HepG2 (cell line): Measurements from ENCODE around the gene FOLR1. TPM values are rescaled to one million over a fixed set of nuclear protein-coding genes. Genes with fewer than 3 reads are reported as not detected.

Source experiments
- ATAC-seq: fragments of 200-7000 bp; cut with Tn5 transposase; 3 replicates; pipeline ENCODE4 v1.9.1; 2020; ENCODE audit warnings: mild to moderate bottlenecking, moderate library complexity
- BruUV-seq: library from RNA; stranded (reverse); fragments of 400-500 nt; replicated peaks from 2 replicates; lab custom pipeline; 2021; lab: Mats Ljungman, UMichigan
- CTCF ChIA-PET: fragments of 300-600 bp; formaldehyde crosslinking; extraction: SDS; loops from one replicate; lab custom pipeline; 2021; ENCODE audit warnings: low total read pairs, inconsistent platforms, low intra/inter-chr PET ratio; lab: Yijun Ruan, JAX
- POLR2A ChIA-PET: fragments of 350-600 bp; sonication (Branson Sonifier 250); formaldehyde crosslinking; loops from one replicate; lab custom pipeline; 2020; ENCODE audit warnings: antibody characterized with exemption, inconsistent platforms; lab: Yijun Ruan, JAX
- DNase-seq: peaks from one replicate; pipeline ENCODE4 v3.0.0-alpha.2; 2015; ENCODE audit warnings: low spot score
- FAIRE-seq: peaks from 3 replicates; lab custom pipeline; 2011; peaks lifted over from hg19 to GRCh38; lab: Jason Lieb, UNC
- H2AFZ ChIP-seq: one replicate; pipeline ENCODE4 v1.6.1; 2011; ENCODE audit warnings: low read length, inconsistent platforms
- H3K27ac ChIP-seq: fragments of 300-600 bp; 3 replicates; pipeline ENCODE4 v1.8.0; 2011; ENCODE audit warnings: mixed run types, mild to moderate bottlenecking, mixed read lengths, low read length, inconsistent platforms; ENCODE audit not compliant: insufficient read depth; ENCODE audit errors: extremely low read length
- H3K27me3 ChIP-seq, 2 experiments: fragments of 200-600 bp in 1 of 2; 2 replicates in 1 of 2; 3 replicates in 1 of 2; pipeline versions ENCODE4 v1.6.0 to v1.8.0; 2011; ENCODE audit warnings: low read length in 2 of 2, mild to moderate bottlenecking in 2 of 2, moderate library complexity in 2 of 2, inconsistent platforms in 1 of 2; ENCODE audit not compliant: insufficient read depth in 2 of 2, control insufficient read depth in 1 of 2
- H3K36me3 ChIP-seq, 2 experiments: fragments of 200-600 bp in 1 of 2; replicated peaks in 1 of 2; 2 replicates in 1 of 2; 3 replicates in 1 of 2; pipeline versions ENCODE4 v1.5.1 to v1.8.0; 2011; ENCODE audit warnings: low read length in 2 of 2, inconsistent platforms in 1 of 2; ENCODE audit not compliant: insufficient read depth in 2 of 2, control insufficient read depth in 1 of 2
- H3K4me1 ChIP-seq: 2 replicates; pipeline ENCODE4 v1.5.1; 2012; ENCODE audit warnings: low read length, inconsistent platforms; ENCODE audit not compliant: insufficient read depth
- H3K4me2 ChIP-seq: 2 replicates; pipeline ENCODE4 v1.6.0; 2011; ENCODE audit warnings: low read depth, low read length, inconsistent platforms
- H3K4me3 ChIP-seq, 3 experiments: fragments of 200-600 bp in 1 of 3; sonication (generic), shearing (Covaris generic) in 1 of 3; replicated peaks in 1 of 3; 2 replicates each; pipeline ENCODE4 v1.5.1; 2011 to 2016; ENCODE audit warnings: low read length in 3 of 3, inconsistent platforms in 2 of 3, low read depth in 2 of 3, mild to moderate bottlenecking in 2 of 3, control low read depth in 1 of 3, mixed read lengths in 1 of 3; ENCODE audit not compliant: insufficient read depth in 1 of 3
- H3K79me2 ChIP-seq: one replicate; pipeline ENCODE4 v1.6.1; 2011; ENCODE audit warnings: low read length, inconsistent platforms; ENCODE audit not compliant: insufficient read depth
- H3K9ac ChIP-seq: 2 replicates; pipeline ENCODE4 v1.6.0; 2011; ENCODE audit warnings: mild to moderate bottlenecking, low read depth, low read length, inconsistent platforms; ENCODE audit not compliant: insufficient read depth
- H3K9me3 ChIP-seq: 2 replicates; pipeline ENCODE4 v1.5.1; 2012; ENCODE audit warnings: mild to moderate bottlenecking, low read length
- H4K20me1 ChIP-seq: 2 replicates; pipeline ENCODE4 v1.6.0; 2011; ENCODE audit warnings: inconsistent platforms, mild to moderate bottlenecking, low read length, moderate library complexity; ENCODE audit not compliant: insufficient read depth
- AKAP8 ChIP-seq: sonication (generic); formaldehyde crosslinking; IDR thresholded peaks from 2 replicates; pipeline ENCODE4 v1.5.1; 2020; ENCODE audit warnings: mild to moderate bottlenecking, missing genetic modification reagents
- DZIP1 ChIP-seq: sonication (generic); formaldehyde crosslinking; IDR thresholded peaks from 2 replicates; pipeline ENCODE4 v1.5.0; 2020; ENCODE audit warnings: mild to moderate bottlenecking, missing genetic modification reagents
- JUN ChIP-seq: sonication (generic); formaldehyde crosslinking; IDR thresholded peaks from 2 replicates; pipeline ENCODE4 v1.4.0; 2020; ENCODE audit warnings: mild to moderate bottlenecking, missing genetic modification reagents
- LCORL ChIP-seq, 2 experiments: fragments of 450-650 bp in 1 of 2; sonication (generic) in 1 of 2; formaldehyde crosslinking in 1 of 2; IDR thresholded peaks; 2 replicates each; pipeline versions ENCODE4 v1.5.0 to v1.6.1; 2017 to 2020; ENCODE audit warnings: antibody characterized with exemption in 1 of 2, missing genetic modification reagents in 1 of 2
- MXI1 ChIP-seq: IDR thresholded peaks from 3 replicates; pipeline ENCODE4 v1.6.1; 2012; ENCODE audit warnings: low read depth, low read length, inconsistent platforms, borderline replicate concordance
- MYNN ChIP-seq: sonication (generic); formaldehyde crosslinking; IDR thresholded peaks from 2 replicates; pipeline ENCODE4 v1.4.0; 2020; ENCODE audit warnings: mild to moderate bottlenecking, low read depth, missing genetic modification reagents
- NR2F1 ChIP-seq, 2 experiments: fragments of 450-650 bp in 1 of 2; formaldehyde crosslinking in 1 of 2; IDR thresholded peaks; 2 replicates each; pipeline versions ENCODE4 v1.5.0 to v1.6.1; 2016 to 2020; ENCODE audit warnings: mild to moderate bottlenecking in 1 of 2, missing compliant biosample characterization in 1 of 2, missing genetic modification reagents in 1 of 2, moderate library complexity in 1 of 2
- NR3C1 ChIP-seq: sonication (generic); formaldehyde crosslinking; IDR thresholded peaks from 2 replicates; pipeline ENCODE4 v1.4.0; 2020; ENCODE audit warnings: missing genetic modification reagents
- SP4 ChIP-seq: sonication (generic); formaldehyde crosslinking; IDR thresholded peaks from 2 replicates; pipeline ENCODE4 v1.8.1; 2023; ENCODE audit warnings: mild to moderate bottlenecking, missing genetic modification reagents
- ZBTB2 ChIP-seq: sonication (generic); formaldehyde crosslinking; IDR thresholded peaks from 2 replicates; pipeline ENCODE4 v1.8.0; 2022; ENCODE audit warnings: low read depth, missing genetic modification reagents
- ZNF550 ChIP-seq: sonication (generic); formaldehyde crosslinking; IDR thresholded peaks from 2 replicates; pipeline ENCODE4 v1.4.0; 2020; ENCODE audit warnings: mild to moderate bottlenecking, missing genetic modification reagents, borderline replicate concordance
- ZNF670 ChIP-seq: sonication (generic); formaldehyde crosslinking; IDR thresholded peaks from 2 replicates; pipeline ENCODE4 v1.8.0; 2022; ENCODE audit warnings: mild to moderate bottlenecking, missing genetic modification reagents, borderline replicate concordance
- ZNF710 ChIP-seq: sonication (generic); formaldehyde crosslinking; IDR thresholded peaks from 2 replicates; pipeline ENCODE4 v1.5.0; 2020; ENCODE audit warnings: mild to moderate bottlenecking, missing genetic modification reagents, borderline replicate concordance
- ZNF749 ChIP-seq: sonication (generic); formaldehyde crosslinking; IDR thresholded peaks from 2 replicates; pipeline ENCODE4 v1.8.0; 2022; ENCODE audit warnings: mild to moderate bottlenecking, missing genetic modification reagents, moderate library complexity, borderline replicate concordance
- ZNF788 ChIP-seq: sonication (generic); formaldehyde crosslinking; IDR thresholded peaks from 2 replicates; pipeline ENCODE4 v1.5.0; 2020; ENCODE audit warnings: mild to moderate bottlenecking, missing genetic modification reagents, borderline replicate concordance
- WGBS: methylation state at CpG from one replicate; pipeline ENCODE4 v1.1.6; 2017; ENCODE audit warnings: low lambda C conversion rate; 5-methylcytosine and 5-hydroxymethylcytosine counted together
- in situ Hi-C: cut with HindIII; loops from 2 replicates; pipeline ENCODE4 v1.10.0; 2017; ENCODE audit warnings: low pct_unique_long_range_greater_than_20kb; ENCODE audit not compliant: extremely low pct_ligation_motif_present
- intact Hi-C: fragments of 100-400 bp; cut with micrococcal nuclease; formaldehyde crosslinking; loops from one replicate; pipeline ENCODE4 v1.10.0; 2022; ENCODE audit not compliant: unreplicated experiment
- polyA plus RNA-seq, 8 experiments: library from polyadenylated mRNA; depleted of rRNA in 3 of 8; stranded (reverse) in 7 of 8; unstranded in 1 of 8; fragments of >200 nt; fragmentation: Illumina TruSeq in 4 of 8; extraction: Trizol in 4 of 8; gene quantifications; 2 replicates each; pipeline versions ENCODE4 v1.2.1 to v1.2.3, GENCODE V29; 2011 to 2016; ENCODE audit warnings: low read depth in 4 of 8, missing spikeins in 1 of 8, mixed read lengths in 1 of 8; ENCODE audit not compliant: insufficient read depth in 1 of 8
- total RNA-seq, 5 experiments: library from RNA; depleted of rRNA; stranded (reverse); fragments of >200 nt; fragmentation: Illumina TruSeq; extraction: Trizol; gene quantifications; 2 replicates each; pipeline ENCODE4 v1.2.3, GENCODE V29; 2016; ENCODE audit warnings: low read depth in 1 of 5
- TF ChIP-seq, protein P1 (sequence below): IDR thresholded peaks from 2 replicates; pipeline ENCODE4 v1.6.1; 2012; ENCODE audit warnings: inconsistent platforms

The FOLR1 gene
- total and polyA plus RNA-seq, 2 of the 13 experiments (the other 11 are each of a cell fraction or from before 2014, with no cell fraction given), result 0.20 TPM; not detected in 1

- Histone ChIP-seq H3K27me3 (peaks cover 3 to 26% of the 10 kb centered on the region in 2 experiments; a peak in 3 of 5 replicates), H3K4me2 (no peak overlapping the region), H4K20me1 (no peaks in the 10 kb centered on the region), H3K9ac (no peak overlapping the region), H3K4me1 (peaks cover 19% of the 10 kb centered on the region), H2AFZ (no peak overlapping the region), H3K4me3 (no peak overlapping the region), H3K27ac (no peak overlapping the region), H3K9me3 (no peaks in the 10 kb centered on the region), H3K79me2 (no peaks in the 10 kb centered on the region), H3K36me3 (no peaks in the 10 kb centered on the region)
- ATAC-seq (no peak), DNase-seq (no peak), FAIRE-seq (no peak)
- WGBS, result 0% methylated on average over 5 of the region's 5 CpGs
- ChIA-PET CTCF (no interaction called here), POLR2A (no interaction called here)
- in situ Hi-C loops (no loop called here), intact Hi-C loops (no loop called here)
- TF ChIP-seq, protein P1, sequence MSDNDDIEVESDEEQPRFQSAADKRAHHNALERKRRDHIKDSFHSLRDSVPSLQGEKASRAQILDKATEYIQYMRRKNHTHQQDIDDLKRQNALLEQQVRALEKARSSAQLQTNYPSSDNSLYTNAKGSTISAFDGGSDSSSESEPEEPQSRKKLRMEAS, result no peak
- TF ChIP-seq JUN (CRISPR knock-in tag) (no peak), DZIP1 (CRISPR knock-in tag) (no peak), ZNF749 (CRISPR knock-in tag) (no peak), ZNF788 (CRISPR knock-in tag) (no peak), SP4 (no peak), ZNF550 (no peak), NR3C1 (CRISPR knock-in tag) (no peak), MXI1 (no peak), MYNN (CRISPR knock-in tag) (no peak), AKAP8 (CRISPR knock-in tag) (no peak), NR2F1 (CRISPR knock-in tag; IDR thresholded peaks at IDR 0.05) (no peak), ZBTB2 (CRISPR knock-in tag) (no peak), ZNF670 (CRISPR knock-in tag) (no peak), ZNF710 (no peak), LCORL (IDR thresholded peaks at IDR 0.05) (no peak), LCORL (CRISPR knock-in tag; IDR thresholded peaks at IDR 0.05) (no peak)
- no TSS peak for BruUV-seq
Observed at GRCh38 chr11:72218251-72218745, 26.4 kb downstream of the FOLR1 start.
